ENCODE measurements around the gene LITAFD.

DNA sequence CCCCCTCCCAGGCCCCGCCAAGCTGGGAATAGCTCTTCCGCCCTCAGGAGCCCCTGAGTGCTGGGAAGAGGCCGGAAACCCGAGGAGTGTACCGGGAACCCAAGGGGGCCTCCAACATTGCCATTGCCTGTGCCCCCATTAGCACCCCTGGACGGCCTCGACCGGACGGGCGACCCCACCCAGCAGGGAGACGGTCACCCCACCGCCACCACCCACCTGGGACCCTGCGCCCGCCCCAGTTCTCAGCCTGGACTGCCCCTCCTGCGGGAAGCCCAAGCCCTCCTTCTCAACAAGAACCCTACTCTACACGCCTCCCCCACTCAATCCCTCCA, 15.3 kb upstream of the LITAFD start:
- TF ChIP-seq POLR2AphosphoS5 (IDR thresholded peaks at IDR 0.05; ENCODE audit: low read depth) (no peak), EZH2 (IDR thresholded peaks at IDR 0.05; ENCODE audit: low read depth, unreplicated experiment) (no peak), EZH2phosphoT487 (IDR thresholded peaks at IDR 0.05; ENCODE audit: unreplicated experiment) (no peak), STAT1 (IDR thresholded peaks at IDR 0.05; ENCODE audit: unreplicated experiment) (no peak), ZNF331 (CRISPR knock-in tag; IDR thresholded peaks at IDR 0.05; ENCODE audit: low read depth) (no peak), NANOG (IDR thresholded peaks at IDR 0.05; ENCODE audit: borderline replicate concordance) (no peak), CREB1 (CRISPR knock-in tag; IDR thresholded peaks at IDR 0.05; ENCODE audit: low read depth) (no peak), JUNB (IDR thresholded peaks at IDR 0.05; ENCODE audit: unreplicated experiment) (no peak), ZNF114 (CRISPR knock-in tag; IDR thresholded peaks at IDR 0.05) (no peak)
- TF ChIP-seq, protein P1, sequence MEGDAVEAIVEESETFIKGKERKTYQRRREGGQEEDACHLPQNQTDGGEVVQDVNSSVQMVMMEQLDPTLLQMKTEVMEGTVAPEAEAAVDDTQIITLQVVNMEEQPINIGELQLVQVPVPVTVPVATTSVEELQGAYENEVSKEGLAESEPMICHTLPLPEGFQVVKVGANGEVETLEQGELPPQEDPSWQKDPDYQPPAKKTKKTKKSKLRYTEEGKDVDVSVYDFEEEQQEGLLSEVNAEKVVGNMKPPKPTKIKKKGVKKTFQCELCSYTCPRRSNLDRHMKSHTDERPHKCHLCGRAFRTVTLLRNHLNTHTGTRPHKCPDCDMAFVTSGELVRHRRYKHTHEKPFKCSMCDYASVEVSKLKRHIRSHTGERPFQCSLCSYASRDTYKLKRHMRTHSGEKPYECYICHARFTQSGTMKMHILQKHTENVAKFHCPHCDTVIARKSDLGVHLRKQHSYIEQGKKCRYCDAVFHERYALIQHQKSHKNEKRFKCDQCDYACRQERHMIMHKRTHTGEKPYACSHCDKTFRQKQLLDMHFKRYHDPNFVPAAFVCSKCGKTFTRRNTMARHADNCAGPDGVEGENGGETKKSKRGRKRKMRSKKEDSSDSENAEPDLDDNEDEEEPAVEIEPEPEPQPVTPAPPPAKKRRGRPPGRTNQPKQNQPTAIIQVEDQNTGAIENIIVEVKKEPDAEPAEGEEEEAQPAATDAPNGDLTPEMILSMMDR (conservative IDR thresholded peaks at IDR 0.05; ENCODE audit: low read depth in 2 of 2) = no peak
- TF ChIP-seq, protein P2, sequence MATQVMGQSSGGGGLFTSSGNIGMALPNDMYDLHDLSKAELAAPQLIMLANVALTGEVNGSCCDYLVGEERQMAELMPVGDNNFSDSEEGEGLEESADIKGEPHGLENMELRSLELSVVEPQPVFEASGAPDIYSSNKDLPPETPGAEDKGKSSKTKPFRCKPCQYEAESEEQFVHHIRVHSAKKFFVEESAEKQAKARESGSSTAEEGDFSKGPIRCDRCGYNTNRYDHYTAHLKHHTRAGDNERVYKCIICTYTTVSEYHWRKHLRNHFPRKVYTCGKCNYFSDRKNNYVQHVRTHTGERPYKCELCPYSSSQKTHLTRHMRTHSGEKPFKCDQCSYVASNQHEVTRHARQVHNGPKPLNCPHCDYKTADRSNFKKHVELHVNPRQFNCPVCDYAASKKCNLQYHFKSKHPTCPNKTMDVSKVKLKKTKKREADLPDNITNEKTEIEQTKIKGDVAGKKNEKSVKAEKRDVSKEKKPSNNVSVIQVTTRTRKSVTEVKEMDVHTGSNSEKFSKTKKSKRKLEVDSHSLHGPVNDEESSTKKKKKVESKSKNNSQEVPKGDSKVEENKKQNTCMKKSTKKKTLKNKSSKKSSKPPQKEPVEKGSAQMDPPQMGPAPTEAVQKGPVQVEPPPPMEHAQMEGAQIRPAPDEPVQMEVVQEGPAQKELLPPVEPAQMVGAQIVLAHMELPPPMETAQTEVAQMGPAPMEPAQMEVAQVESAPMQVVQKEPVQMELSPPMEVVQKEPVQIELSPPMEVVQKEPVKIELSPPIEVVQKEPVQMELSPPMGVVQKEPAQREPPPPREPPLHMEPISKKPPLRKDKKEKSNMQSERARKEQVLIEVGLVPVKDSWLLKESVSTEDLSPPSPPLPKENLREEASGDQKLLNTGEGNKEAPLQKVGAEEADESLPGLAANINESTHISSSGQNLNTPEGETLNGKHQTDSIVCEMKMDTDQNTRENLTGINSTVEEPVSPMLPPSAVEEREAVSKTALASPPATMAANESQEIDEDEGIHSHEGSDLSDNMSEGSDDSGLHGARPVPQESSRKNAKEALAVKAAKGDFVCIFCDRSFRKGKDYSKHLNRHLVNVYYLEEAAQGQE (IDR thresholded peaks at IDR 0.05; ENCODE audit: unreplicated experiment) = no peak
- TF ChIP-seq, protein P3, sequence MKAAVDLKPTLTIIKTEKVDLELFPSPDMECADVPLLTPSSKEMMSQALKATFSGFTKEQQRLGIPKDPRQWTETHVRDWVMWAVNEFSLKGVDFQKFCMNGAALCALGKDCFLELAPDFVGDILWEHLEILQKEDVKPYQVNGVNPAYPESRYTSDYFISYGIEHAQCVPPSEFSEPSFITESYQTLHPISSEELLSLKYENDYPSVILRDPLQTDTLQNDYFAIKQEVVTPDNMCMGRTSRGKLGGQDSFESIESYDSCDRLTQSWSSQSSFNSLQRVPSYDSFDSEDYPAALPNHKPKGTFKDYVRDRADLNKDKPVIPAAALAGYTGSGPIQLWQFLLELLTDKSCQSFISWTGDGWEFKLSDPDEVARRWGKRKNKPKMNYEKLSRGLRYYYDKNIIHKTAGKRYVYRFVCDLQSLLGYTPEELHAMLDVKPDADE (IDR thresholded peaks at IDR 0.05) = peak; percentile 14; the same call in 1 of the 2 replicates
- TF ChIP-seq, protein P4, sequence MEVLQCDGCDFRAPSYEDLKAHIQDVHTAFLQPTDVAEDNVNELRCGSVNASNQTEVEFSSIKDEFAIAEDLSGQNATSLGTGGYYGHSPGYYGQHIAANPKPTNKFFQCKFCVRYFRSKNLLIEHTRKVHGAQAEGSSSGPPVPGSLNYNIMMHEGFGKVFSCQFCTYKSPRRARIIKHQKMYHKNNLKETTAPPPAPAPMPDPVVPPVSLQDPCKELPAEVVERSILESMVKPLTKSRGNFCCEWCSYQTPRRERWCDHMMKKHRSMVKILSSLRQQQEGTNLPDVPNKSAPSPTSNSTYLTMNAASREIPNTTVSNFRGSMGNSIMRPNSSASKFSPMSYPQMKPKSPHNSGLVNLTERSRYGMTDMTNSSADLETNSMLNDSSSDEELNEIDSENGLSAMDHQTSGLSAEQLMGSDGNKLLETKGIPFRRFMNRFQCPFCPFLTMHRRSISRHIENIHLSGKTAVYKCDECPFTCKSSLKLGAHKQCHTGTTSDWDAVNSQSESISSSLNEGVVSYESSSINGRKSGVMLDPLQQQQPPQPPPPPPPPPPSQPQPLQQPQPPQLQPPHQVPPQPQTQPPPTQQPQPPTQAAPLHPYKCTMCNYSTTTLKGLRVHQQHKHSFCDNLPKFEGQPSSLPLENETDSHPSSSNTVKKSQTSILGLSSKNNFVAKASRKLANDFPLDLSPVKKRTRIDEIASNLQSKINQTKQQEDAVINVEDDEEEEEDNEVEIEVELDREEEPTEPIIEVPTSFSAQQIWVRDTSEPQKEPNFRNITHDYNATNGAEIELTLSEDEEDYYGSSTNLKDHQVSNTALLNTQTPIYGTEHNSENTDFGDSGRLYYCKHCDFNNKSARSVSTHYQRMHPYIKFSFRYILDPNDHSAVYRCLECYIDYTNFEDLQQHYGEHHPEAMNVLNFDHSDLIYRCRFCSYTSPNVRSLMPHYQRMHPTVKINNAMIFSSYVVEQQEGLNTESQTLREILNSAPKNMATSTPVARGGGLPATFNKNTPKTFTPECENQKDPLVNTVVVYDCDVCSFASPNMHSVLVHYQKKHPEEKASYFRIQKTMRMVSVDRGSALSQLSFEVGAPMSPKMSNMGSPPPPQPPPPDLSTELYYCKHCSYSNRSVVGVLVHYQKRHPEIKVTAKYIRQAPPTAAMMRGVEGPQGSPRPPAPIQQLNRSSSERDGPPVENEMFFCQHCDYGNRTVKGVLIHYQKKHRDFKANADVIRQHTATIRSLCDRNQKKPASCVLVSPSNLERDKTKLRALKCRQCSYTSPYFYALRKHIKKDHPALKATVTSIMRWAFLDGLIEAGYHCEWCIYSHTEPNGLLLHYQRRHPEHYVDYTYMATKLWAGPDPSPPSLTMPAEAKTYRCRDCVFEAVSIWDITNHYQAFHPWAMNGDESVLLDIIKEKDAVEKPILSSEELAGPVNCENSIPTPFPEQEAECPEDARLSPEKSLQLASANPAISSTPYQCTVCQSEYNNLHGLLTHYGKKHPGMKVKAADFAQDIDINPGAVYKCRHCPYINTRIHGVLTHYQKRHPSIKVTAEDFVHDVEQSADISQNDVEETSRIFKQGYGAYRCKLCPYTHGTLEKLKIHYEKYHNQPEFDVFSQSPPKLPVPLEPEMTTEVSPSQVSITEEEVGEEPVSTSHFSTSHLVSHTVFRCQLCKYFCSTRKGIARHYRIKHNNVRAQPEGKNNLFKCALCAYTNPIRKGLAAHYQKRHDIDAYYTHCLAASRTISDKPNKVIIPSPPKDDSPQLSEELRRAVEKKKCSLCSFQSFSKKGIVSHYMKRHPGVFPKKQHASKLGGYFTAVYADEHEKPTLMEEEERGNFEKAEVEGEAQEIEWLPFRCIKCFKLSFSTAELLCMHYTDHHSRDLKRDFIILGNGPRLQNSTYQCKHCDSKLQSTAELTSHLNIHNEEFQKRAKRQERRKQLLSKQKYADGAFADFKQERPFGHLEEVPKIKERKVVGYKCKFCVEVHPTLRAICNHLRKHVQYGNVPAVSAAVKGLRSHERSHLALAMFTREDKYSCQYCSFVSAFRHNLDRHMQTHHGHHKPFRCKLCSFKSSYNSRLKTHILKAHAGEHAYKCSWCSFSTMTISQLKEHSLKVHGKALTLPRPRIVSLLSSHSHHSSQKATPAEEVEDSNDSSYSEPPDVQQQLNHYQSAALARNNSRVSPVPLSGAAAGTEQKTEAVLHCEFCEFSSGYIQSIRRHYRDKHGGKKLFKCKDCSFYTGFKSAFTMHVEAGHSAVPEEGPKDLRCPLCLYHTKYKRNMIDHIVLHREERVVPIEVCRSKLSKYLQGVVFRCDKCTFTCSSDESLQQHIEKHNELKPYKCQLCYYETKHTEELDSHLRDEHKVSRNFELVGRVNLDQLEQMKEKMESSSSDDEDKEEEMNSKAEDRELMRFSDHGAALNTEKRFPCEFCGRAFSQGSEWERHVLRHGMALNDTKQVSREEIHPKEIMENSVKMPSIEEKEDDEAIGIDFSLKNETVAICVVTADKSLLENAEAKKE (CRISPR knock-in tag; IDR thresholded peaks at IDR 0.05) = no peak

All from GM23338 (cell line).